Renal cortical epithelial cell (primary cell): ENCODE measurements around the gene SRC. TPM values are rescaled to one million over a fixed set of nuclear protein-coding genes. Genes with fewer than 3 reads are reported as not detected.

Experiments used
- DNase-seq: peaks from one replicate; pipeline ENCODE4 v3.0.0-alpha.2; 2011; ENCODE audit warnings: low read depth
- total RNA-seq: library from RNA; depleted of rRNA; stranded (reverse); fragments of >200 nt; gene quantifications from 2 replicates; pipeline ENCODE4 v1.2.3, GENCODE V29; 2014

Gene SRC
- total RNA-seq, 1 donor from 2014 or later = 58.6 TPM

DNA sequence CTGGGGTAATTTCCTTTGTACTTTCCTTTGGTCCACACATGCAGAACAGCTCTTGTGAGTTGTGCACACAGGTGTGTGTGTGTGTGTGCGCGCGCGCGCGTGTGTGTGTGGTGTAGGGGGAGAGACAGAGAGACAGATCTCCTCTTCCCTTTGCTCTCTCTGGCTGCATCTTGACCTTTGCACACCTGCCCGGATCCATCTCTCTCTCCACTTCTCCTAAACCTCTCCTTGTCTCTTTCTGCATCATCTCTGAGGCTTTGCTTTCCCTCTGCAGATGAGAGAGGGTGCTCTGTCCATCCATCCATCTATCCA is 67.0 kb downstream of the SRC start:
- DNase-seq = no peak

DNA sequence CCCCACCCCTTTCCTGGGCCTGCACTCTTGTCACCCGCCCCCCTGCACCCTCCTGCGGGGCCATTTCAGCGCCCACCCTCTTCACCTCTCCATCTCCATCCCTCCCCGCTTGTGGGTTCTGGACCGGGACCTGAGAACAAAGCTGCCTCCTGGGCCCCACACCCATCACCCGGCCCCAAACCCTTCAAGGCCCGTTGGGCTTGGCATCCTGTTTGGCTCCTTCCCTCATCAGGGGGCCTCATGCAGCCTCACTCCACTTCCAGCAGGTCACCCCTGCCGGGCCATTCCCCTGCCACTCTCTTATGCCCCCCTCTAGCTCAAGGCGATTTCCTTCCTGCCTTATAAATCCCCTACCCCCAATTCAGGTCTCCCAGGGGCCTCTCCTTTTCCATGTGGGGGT is 67.4 kb downstream of the SRC start:
- DNase-seq = no peak

DNA sequence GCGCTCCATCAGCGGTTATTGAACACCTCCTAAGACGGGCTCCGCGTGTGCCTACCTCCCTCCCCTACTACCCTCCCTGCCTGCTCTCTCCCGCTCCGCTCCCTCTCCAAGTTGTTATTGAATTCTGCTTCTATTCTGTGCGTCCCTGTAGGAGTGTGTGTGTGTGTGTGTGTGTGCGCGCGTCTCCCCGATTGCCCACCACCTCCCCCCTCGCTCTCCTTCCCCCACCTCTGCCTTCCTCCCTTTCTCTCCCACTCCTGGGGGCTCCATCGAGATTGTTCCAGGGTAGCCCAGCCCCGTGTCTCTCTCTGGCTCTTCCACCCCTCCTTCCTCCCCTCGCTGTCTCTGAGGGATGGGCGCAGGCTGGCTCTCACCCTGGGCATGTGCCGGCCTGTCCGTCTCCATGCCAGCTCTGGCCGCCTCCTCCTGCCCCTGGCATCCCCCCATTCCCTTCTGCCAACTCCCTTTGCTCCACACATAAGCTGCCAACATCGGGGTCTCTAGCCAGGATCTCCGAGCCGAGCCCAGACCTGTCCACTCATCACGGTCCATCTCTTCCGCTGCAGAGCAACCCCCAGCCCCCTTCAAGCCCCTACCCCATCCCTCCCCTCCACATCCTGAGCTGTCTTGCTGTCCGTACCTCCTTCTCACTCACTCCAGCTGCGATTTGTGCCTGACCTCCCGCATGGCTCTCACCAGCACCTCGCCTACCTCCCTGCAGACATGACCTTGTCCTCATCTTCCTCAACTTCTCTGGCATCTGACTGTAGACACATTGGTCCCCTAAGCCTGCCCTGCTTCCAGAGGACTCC is 68.5 kb downstream of the SRC start:
- no peak for DNase-seq

DNA sequence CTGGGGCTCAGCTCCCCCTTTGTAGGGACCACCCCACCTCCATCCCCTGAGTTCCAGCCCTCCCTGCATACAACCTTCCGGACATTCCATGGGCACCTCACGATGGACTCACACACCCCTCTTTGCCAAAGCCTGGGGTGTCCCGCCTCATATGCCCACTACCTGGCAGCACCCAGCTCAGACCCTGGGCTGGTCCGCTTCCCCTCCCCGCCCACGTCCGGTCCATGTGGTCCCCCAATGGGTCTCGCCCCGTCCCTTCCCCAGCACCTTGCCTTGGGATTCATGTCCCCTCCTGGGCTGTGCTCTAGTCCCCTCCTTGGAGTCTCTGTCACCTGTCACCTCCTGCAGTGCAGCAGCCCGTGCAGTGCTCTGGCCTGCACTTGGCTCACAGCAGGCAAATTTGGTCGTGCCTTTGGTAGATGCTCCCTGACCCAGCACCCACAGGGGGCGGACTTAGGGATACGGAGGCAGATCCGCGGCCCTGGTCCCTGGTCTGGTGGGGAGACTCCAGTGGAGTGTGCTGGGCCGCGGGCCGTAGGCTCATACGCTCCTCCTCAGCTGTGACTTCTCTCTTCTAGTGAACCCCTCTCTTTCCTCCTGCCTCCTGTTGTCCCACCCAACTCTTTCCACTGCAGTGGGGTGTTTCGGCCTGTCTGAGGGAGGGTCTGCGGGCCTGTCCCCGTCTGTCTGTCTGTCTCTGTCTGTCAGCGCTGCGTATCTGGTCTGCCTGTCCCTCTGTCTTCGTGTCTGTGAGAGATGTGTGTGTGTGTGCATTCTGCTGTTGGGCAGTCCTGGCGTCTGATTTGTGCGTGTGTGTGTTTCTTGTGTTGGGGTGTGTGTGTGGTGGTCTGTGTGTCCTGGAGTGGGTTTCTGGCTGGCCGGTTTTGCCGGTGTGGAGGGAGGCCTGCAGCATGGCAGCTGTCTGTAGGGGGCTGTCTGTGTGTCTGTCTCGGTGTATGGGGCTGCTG is 69.5 kb downstream of the SRC start:
- no peak for DNase-seq

DNA sequence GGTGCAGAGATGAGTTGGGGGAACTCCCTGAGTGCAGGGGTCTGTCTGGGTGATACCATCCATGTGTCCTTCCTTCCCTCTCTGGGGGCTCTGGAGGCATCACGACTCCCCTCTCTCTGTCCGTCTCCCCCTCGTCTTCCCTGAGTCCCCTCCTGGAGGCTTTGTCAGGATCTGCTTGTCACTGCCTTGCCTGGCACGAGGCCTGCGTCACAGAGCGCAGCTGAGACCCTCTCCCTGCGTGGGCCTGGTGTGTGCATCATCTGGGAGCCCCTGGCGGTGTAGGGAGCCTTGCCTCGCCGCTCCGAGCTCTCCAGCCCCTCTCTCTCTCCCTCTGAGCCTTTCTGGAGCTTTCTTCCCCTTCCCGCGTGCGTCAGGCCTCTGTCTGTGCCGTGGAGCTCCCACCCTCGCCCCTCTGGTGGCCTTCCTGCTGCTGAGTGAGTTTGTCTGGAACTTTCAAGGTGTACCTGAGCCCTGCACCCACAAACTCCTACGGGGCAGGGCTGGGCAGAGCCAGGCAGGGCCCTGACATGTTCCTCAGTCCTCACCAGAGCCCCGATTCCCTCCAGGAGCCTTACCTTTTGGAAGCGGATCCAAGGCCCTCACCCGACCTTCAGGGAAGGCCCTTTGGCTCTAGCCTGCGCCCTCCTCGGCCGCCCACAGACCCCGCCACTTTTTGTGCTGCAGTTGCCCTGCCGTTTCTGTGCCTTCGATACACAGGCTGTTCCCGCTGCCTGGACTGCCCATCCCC is 70.3 kb downstream of the SRC start:
- no peak for DNase-seq

DNA sequence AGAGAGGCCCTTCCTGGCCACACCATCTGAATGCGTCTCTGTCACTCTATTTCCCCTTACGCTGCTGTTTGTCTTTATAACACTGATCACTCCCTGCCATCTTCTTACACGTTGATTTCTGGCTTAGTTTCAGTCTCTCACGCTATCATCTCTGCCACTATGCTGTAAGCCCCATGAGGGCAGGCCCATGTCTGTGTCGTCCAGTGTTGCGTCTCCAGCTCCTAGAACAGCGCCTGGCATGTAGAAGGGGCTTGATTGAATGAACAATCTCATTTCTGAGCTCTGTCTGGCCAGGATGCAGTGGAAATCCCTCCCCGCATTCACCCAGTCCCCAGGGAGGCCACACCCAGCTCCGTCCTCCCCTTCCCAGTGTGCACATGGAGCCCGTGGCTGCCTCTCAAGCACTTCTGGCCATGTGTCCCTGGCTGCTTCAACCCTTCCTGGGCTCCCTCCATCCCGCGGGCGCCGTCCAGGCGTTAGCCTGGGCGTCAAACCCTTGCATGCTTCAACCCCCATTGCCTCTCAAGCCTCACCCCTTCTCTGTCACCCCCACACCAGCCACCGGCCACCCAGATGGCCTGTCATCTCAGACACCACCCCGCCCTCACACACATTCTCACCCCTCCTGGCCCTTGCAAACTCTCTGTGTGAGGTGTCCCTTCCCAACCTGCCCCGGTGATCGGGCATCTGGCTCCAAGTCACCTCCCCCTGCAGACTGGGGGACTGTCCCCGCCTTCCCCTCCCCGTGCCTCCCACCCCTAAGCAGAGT is 71.1 kb downstream of the SRC start:
- DNase-seq = no peak

DNA sequence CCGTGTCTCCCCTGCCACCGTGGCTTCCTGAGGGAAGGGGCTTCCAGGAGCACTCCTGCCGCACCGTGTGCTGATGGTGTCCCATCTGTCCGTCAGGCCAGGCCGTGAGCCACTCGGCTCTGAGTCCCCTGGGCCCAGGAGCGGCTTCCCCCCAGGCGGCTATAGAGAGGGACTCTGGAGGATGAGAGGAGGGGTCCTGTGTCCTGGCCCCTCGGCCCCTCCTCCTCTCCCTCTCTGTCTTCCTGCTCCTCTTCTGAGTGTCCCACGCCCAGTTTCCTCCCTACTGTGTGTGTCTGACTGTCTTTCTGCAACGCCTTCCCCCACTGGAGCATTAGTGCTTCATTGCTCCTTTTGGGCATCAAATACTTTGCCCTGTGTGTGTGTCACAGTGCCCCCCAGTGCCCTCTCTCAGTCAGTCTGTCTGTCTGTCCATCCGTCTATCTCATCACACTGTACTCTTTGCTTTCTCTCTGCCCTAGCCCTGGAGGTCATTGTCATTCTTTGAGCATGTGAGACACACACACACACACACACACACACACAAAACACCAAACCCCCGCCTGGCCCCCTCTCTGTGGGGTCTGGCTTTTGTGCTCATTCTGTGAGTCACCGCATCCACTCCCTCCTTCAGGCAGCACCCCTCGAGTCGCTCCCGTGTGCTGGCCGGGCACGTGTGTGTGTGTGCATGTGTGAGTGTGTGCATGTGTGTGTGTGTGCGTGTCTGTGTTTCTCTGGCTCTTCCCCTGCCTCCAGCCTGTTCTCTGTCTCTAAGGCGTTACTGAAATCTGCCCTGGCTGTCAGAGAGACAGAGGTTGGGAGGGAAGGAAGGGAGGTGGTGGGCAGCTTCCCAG is 71.9 kb downstream of the SRC start:
- no peak for DNase-seq

DNA sequence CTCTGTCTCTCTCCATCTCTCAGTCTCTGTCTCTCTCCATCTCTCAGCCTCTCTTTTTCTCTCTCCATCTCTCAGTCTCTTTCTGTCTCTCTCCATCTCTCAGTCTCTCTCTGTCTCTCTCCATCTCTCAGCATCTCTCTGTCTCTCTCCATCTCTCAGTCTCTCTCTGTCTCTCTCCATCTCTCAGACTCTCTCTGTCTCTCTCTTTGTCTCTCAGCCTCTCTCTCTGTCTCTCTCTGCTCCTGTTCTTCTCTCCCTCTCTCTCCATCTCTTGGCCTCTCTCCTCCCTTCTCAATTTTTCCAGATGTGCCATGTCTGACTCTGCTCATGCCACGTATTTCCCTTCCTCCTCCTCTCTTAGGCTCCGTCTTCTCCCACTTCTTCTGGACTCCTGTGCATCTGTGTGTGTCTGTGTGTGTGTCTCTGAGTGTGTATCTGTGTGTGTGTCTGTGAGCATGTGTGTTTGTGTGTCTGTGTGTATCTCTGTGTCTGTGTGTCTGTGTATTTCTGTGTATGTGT is 72.7 kb downstream of the SRC start:
- DNase-seq = no peak

DNA sequence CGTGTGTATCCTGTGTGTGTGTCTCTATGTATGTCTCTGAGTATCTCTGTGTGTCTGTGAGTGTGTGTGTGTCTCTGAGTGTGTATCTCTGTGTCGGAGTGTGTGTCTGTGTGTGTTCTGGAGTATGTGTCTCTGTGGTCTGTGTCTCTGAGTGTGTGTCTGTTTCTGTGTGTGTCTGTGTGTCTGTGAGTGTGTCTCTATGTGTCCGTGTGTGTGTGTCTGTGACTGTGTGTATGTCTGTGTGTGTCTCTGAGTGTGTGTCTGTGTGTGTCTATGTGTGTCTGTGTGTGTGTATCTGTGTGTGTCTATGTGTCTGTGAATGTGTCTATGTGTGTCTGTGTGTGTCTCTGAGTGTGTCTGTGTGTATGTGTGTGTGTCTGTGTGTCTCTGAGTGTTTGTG is 73.4 kb downstream of the SRC start:
- DNase-seq = no peak

DNA sequence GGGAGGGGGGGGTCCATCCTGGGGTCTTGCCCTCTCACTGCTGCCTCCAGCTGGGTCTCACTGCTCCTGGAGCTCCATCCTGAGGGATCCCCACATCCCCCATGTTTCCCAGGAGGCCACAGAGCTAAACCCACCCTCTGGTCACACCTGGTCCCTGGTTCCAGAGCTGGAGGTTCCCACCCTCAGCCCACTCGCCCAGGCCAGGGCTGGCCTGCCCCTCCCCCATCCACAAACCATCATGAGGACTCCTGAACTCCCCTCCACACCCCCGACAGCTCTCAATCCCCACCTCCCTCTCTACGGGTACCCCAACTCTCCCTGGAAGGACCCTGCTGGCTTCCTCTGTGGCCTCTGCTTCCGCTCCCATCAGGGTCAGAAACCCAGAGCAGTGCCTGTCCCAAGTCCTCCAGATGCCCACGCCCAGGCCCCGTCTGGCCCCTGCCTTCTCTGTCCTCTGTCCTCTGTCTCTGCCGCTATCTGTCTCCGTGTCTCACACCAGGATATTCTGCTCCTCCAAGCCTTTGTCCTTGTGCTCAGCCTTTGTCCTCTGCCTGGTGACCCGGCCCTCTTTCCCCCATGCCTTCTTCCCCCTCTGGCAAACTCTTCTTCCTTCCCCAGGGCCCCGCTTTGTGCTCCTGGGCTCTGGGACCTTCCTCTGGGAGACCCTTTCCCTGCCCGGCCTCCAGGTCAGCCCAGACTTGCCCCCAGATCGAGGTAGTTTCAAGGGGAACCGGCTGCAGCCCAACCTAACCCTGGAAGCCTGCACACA is 74.0 kb downstream of the SRC start:
- no peak for DNase-seq

DNA sequence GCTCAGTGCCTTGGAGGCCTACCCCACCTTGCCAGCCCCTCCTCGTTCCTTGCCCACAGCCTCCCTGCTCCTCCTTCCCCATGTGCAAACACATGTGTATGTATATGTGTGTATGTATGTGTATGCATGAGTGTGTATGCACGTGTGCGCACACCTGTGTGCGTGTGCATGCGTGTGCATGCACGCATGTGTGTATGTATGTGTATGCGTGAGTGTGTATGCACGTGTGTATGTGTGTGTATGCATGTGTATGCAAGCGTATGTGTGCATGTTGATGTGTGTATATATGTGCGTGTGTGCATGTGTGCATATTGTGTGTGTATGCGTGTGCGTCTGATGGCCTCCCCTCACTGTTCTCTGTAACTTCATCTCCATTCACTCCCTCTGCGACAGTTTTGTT is 74.7 kb downstream of the SRC start:
- DNase-seq = no peak

DNA sequence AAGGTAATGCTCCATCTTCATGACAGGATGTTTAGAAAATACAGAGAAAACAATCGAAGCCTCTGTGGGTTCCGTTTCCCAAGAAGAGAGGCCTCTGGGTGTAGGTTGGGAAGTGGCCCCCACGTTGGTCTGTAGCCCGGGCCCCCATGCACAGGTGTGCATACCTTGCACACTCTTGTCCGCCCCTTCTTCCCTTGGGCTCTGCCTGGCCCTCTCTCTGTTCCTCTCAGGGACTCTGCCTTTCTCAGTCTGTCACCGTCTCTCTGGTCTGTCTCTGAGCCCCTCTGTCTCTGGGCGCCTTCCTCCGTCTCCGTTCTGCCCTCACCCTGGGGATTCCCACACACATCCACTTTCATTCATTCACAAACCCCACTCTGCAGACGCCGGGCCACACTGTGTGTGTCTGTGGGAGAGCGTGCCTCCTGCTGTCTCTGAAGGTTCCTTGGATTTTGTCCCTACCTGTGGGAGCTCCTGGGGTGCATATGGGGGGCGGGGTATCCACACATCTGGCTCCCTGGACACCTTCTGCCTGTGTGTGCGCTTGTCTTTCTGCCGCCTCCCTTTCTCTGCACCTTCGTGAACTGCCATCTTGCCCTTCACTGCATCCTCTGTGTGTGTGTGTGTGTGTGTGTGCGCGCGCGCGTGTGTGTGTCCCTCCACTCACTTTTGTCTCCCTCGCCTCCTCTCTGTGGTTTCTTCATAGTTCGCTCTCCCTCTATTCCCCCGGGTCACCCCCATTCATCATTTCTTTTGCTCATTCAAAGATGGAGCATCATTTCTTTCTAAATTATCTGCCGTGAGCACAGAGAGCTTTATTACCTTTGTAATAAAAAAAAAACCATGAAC is 75.3 kb downstream of the SRC start:
- no peak for DNase-seq

DNA sequence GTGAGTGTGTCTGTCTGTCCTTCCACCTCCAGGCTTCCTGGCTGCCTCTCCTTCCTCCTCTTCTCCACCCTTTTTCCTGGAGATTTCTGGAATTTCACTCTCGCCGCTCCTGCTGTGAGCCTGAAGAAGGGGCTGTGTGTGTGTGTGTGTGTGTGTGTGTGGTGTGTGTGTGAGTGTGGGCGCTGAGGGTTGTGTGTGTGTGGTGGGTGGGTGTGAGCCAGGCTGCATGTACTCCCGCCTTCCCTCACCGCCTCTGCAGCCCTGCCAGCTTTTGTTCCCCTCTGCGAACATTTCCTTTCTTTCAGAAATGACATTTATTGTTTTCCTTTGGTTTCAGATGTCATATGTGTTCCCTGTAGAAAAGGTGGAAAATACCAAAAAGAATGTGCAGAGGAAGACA is 76.0 kb downstream of the SRC start:
- no peak for DNase-seq

DNA sequence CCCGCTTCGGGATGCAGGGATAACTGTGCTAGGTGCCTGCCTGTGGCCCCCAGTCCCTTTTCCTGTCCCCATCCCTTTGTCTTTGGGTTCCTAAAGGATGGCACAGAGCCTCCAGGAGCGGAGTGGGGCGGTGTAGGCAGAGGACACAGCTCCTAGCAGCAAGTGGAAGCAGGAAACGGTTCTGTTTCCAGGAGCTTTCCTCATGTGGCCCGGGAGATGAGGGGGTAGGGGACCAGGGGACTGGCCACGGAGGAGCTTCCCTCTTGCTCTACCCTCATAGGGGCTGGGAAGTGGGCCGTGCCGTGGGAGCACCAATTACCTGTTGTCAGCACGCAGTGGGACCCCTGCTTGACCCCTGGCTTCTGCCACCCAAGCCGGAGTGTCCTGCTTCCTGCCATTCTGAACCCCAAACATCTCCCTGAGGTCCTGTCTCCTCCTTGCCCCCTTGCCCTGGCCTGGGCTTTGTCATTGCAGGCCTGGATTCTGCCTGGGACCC is 76.9 kb downstream of the SRC start:
- DNase-seq = no peak

DNA sequence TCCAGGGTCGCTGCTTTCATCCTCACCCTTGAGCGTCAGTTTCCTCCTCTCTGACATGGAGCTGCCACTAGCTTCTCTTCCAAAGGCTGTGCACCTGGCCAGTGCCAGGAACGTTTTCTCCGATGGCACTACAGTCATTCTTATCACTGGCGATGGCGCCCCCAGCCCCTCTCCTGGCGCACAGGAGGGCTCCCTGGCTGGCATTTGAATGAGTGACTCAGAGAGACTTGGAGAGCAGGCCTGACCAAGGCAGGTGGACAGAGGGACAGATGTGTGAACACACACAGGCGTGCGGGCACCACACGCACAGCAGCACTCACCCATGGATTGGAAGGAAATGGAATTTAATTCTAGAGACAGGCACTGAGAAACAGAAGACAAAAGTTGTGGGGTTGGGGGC is 77.6 kb downstream of the SRC start:
- DNase-seq = no peak

DNA sequence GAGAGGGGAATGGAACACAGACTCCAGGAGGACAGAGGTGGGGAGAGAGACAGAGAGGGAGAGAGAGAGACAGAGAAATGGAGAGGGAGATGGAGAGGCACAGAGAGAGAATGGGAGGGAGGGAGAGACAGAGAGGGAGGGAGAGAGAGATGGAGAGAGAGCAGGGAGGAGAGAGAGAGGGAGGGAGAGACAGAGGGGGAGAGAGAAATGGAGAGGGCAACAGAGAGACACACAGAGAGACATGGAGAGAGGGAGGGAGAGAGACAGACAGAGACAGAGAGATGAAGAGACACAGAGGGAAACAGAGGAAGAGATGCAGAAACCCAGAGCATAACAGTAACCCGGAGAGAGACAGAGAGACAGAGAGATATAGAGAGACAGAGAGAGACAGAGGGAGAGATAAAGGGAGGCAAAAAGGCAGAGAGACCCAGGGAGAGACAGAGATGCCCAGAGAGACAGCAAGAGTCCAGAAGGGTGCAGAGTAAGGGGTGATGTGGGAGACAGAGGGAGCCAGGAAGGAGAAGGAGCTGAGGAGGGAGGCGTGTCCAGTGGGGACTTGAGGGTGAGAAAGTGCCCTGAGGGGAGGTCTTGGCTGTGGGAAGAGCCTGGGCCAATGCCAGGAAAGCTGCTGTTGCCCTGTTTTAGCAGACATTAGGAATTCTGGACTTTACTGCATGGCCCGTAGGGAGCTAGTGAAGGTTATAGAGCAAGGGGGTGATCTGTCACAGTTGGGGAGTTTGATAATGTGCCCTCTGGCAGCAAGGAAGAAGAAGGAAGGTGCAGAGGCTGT is 78.3 kb downstream of the SRC start:
- DNase-seq = no peak

DNA sequence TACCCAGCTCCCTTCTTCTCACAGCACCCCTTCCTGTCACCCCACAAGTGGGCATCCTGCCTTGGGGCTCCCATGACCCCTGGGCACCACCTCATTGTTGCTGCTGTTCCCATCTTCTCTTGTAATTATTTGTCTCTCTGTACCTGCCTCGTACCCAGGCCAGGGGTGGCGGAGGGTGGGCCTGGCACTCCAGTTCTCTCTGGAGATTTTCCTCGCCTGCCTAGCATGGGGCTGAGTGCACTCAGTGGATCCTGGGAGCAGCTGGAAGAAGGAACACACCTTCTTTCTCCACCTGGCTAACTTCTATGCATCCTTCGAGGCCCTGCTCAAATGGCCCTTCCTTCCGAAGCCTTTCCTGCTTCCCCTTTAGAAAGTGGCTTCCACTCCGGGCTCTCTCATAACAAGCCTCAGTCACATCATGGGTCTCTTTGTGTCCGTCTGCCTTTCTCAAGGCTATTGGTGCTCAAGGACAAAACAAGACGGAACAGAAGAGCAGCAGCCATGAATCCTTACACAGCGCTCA is 79.2 kb downstream of the SRC start:
- no peak for DNase-seq
